HepG2 (cell line): Measurements from ENCODE around the gene EFHC2. TPM values are rescaled to one million over a fixed set of nuclear protein-coding genes. Genes with fewer than 3 reads are reported as not detected.

Experiments used
- ATAC-seq: fragments of 200-7000 bp; cut with Tn5 transposase; 3 replicates; pipeline ENCODE4 v1.9.1; 2020; ENCODE audit warnings: mild to moderate bottlenecking, moderate library complexity
- BruUV-seq: library from RNA; stranded (reverse); fragments of 400-500 nt; replicated peaks from 2 replicates; lab custom pipeline; 2021; lab: Mats Ljungman, UMichigan
- CTCF ChIA-PET: fragments of 300-600 bp; formaldehyde crosslinking; extraction: SDS; loops from one replicate; lab custom pipeline; 2021; ENCODE audit warnings: low total read pairs, inconsistent platforms, low intra/inter-chr PET ratio; lab: Yijun Ruan, JAX
- POLR2A ChIA-PET: fragments of 350-600 bp; sonication (Branson Sonifier 250); formaldehyde crosslinking; loops from one replicate; lab custom pipeline; 2020; ENCODE audit warnings: antibody characterized with exemption, inconsistent platforms; lab: Yijun Ruan, JAX
- DNase-seq: peaks from one replicate; pipeline ENCODE4 v3.0.0-alpha.2; 2015; ENCODE audit warnings: low spot score
- FAIRE-seq: peaks from 3 replicates; lab custom pipeline; 2011; peaks lifted over from hg19 to GRCh38; lab: Jason Lieb, UNC
- H2AFZ ChIP-seq: one replicate; pipeline ENCODE4 v1.6.1; 2011; ENCODE audit warnings: low read length, inconsistent platforms
- H3K27ac ChIP-seq: fragments of 300-600 bp; 3 replicates; pipeline ENCODE4 v1.8.0; 2011; ENCODE audit warnings: mixed run types, mild to moderate bottlenecking, mixed read lengths, low read length, inconsistent platforms; ENCODE audit not compliant: insufficient read depth; ENCODE audit errors: extremely low read length
- H3K27me3 ChIP-seq, 2 experiments: fragments of 200-600 bp in 1 of 2; 2 replicates in 1 of 2; 3 replicates in 1 of 2; pipeline versions ENCODE4 v1.6.0 to v1.8.0; 2011; ENCODE audit warnings: low read length in 2 of 2, mild to moderate bottlenecking in 2 of 2, moderate library complexity in 2 of 2, inconsistent platforms in 1 of 2; ENCODE audit not compliant: insufficient read depth in 2 of 2, control insufficient read depth in 1 of 2
- H3K36me3 ChIP-seq, 2 experiments: fragments of 200-600 bp in 1 of 2; replicated peaks in 1 of 2; 2 replicates in 1 of 2; 3 replicates in 1 of 2; pipeline versions ENCODE4 v1.5.1 to v1.8.0; 2011; ENCODE audit warnings: low read length in 2 of 2, inconsistent platforms in 1 of 2; ENCODE audit not compliant: insufficient read depth in 2 of 2, control insufficient read depth in 1 of 2
- H3K4me1 ChIP-seq: 2 replicates; pipeline ENCODE4 v1.5.1; 2012; ENCODE audit warnings: low read length, inconsistent platforms; ENCODE audit not compliant: insufficient read depth
- H3K4me2 ChIP-seq: 2 replicates; pipeline ENCODE4 v1.6.0; 2011; ENCODE audit warnings: low read depth, low read length, inconsistent platforms
- H3K4me3 ChIP-seq, 3 experiments: fragments of 200-600 bp in 1 of 3; sonication (generic), shearing (Covaris generic) in 1 of 3; replicated peaks in 1 of 3; 2 replicates each; pipeline ENCODE4 v1.5.1; 2011 to 2016; ENCODE audit warnings: low read length in 3 of 3, inconsistent platforms in 2 of 3, low read depth in 2 of 3, mild to moderate bottlenecking in 2 of 3, control low read depth in 1 of 3, mixed read lengths in 1 of 3; ENCODE audit not compliant: insufficient read depth in 1 of 3
- H3K79me2 ChIP-seq: one replicate; pipeline ENCODE4 v1.6.1; 2011; ENCODE audit warnings: low read length, inconsistent platforms; ENCODE audit not compliant: insufficient read depth
- H3K9ac ChIP-seq: 2 replicates; pipeline ENCODE4 v1.6.0; 2011; ENCODE audit warnings: mild to moderate bottlenecking, low read depth, low read length, inconsistent platforms; ENCODE audit not compliant: insufficient read depth
- H3K9me3 ChIP-seq: 2 replicates; pipeline ENCODE4 v1.5.1; 2012; ENCODE audit warnings: mild to moderate bottlenecking, low read length
- H4K20me1 ChIP-seq: 2 replicates; pipeline ENCODE4 v1.6.0; 2011; ENCODE audit warnings: inconsistent platforms, mild to moderate bottlenecking, low read length, moderate library complexity; ENCODE audit not compliant: insufficient read depth
- GRHL1 ChIP-seq: sonication (generic); formaldehyde crosslinking; conservative IDR thresholded peaks from 2 replicates; pipeline ENCODE4 v1.8.0; 2022; ENCODE audit warnings: missing genetic modification reagents
- KDM1A ChIP-seq: IDR thresholded peaks from 2 replicates; pipeline ENCODE4 v1.6.1; 2016; ENCODE audit warnings: missing compliant biosample characterization
- RARA ChIP-seq: IDR thresholded peaks from 2 replicates; pipeline ENCODE4 v1.6.1; 2016; ENCODE audit warnings: missing genetic modification reagents, missing compliant biosample characterization
- RXRB ChIP-seq: IDR thresholded peaks from 2 replicates; pipeline ENCODE4 v1.6.1; 2016; ENCODE audit warnings: borderline replicate concordance, missing genetic modification reagents, missing compliant biosample characterization
- STAG1 ChIP-seq: sonication (generic); formaldehyde crosslinking; IDR thresholded peaks from 2 replicates; pipeline ENCODE4 v1.4.0; 2020; ENCODE audit warnings: missing genetic modification reagents
- U2AF2 ChIP-seq: fragments of 200-400 bp; formaldehyde crosslinking; IDR thresholded peaks from 2 replicates; pipeline ENCODE4 v1.6.1; 2017; ENCODE audit warnings: low read depth, mild to moderate bottlenecking, low read length
- WGBS: methylation state at CpG from one replicate; pipeline ENCODE4 v1.1.6; 2017; ENCODE audit warnings: low lambda C conversion rate; 5-methylcytosine and 5-hydroxymethylcytosine counted together
- in situ Hi-C: cut with HindIII; loops from 2 replicates; pipeline ENCODE4 v1.10.0; 2017; ENCODE audit warnings: low pct_unique_long_range_greater_than_20kb; ENCODE audit not compliant: extremely low pct_ligation_motif_present
- intact Hi-C: fragments of 100-400 bp; cut with micrococcal nuclease; formaldehyde crosslinking; loops from one replicate; pipeline ENCODE4 v1.10.0; 2022; ENCODE audit not compliant: unreplicated experiment
- polyA plus RNA-seq, 8 experiments: library from polyadenylated mRNA; depleted of rRNA in 3 of 8; stranded (reverse) in 7 of 8; unstranded in 1 of 8; fragments of >200 nt; fragmentation: Illumina TruSeq in 4 of 8; extraction: Trizol in 4 of 8; gene quantifications; 2 replicates each; pipeline versions ENCODE4 v1.2.1 to v1.2.3, GENCODE V29; 2011 to 2016; ENCODE audit warnings: low read depth in 4 of 8, missing spikeins in 1 of 8, mixed read lengths in 1 of 8; ENCODE audit not compliant: insufficient read depth in 1 of 8
- total RNA-seq, 5 experiments: library from RNA; depleted of rRNA; stranded (reverse); fragments of >200 nt; fragmentation: Illumina TruSeq; extraction: Trizol; gene quantifications; 2 replicates each; pipeline ENCODE4 v1.2.3, GENCODE V29; 2016; ENCODE audit warnings: low read depth in 1 of 5
- TF ChIP-seq, protein P1 (sequence below): sonication (generic); formaldehyde crosslinking; IDR thresholded peaks from 2 replicates; pipeline ENCODE4 v1.5.0; 2020; ENCODE audit warnings: mild to moderate bottlenecking, missing genetic modification reagents, moderate library complexity

EFHC2 gene
- total and polyA plus RNA-seq, 2 of the 13 experiments (the other 11 are each of a cell fraction or from before 2014, with no cell fraction given), result not detected

- TF ChIP-seq KDM1A (CRISPR knock-in tag), result no peak
- TF ChIP-seq, all 625 proteins: peak for 0
Measured at GRCh38 chrX:44245733-44246132, 97.7 kb downstream of the EFHC2 start (continued).

DNA sequence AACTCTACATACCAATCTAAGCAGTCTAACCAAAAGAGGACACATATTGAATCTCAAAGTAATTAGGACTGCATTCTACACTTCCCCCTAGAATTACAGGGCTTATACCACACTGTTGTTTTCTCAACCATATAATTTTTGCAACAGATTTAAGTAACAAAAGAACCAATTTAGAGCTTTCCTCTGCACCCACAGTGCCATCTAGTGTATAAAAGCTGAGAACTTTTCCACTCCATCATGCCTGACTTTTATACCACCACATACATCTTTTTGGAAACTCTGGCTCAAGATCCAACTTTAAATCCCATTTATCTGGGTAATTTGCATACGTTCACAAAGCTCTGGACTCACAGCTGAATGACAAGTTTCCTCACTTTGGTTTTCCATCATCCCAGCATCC, 99.5 kb downstream of the EFHC2 start:
- POLR2A ChIA-PET, result no interaction called here
- Histone ChIP-seq H3K4me3 (no peak overlapping the region), H3K36me3 (no peaks in the 10 kb centered on the region), H3K9me3 (no peaks in the 10 kb centered on the region), H3K27me3 (no peaks in the 10 kb centered on the region), H4K20me1 (no peaks in the 10 kb centered on the region), H3K27ac (no peak overlapping the region), H3K79me2 (no peaks in the 10 kb centered on the region), H2AFZ (no peak overlapping the region), H3K9ac (no peak overlapping the region), H3K4me1 (no peaks in the 10 kb centered on the region), H3K4me2 (no peak overlapping the region)
- CTCF ChIA-PET, result interaction anchor here (1.2 kb wide), 1 partner anchor 285 kb away, joined by 4 read pairs; no protein-coding TSS in a partner anchor
- no TSS peak for BruUV-seq
- DNase-seq (no peak), FAIRE-seq (no peak), ATAC-seq (no peak)
- TF ChIP-seq, protein P1, sequence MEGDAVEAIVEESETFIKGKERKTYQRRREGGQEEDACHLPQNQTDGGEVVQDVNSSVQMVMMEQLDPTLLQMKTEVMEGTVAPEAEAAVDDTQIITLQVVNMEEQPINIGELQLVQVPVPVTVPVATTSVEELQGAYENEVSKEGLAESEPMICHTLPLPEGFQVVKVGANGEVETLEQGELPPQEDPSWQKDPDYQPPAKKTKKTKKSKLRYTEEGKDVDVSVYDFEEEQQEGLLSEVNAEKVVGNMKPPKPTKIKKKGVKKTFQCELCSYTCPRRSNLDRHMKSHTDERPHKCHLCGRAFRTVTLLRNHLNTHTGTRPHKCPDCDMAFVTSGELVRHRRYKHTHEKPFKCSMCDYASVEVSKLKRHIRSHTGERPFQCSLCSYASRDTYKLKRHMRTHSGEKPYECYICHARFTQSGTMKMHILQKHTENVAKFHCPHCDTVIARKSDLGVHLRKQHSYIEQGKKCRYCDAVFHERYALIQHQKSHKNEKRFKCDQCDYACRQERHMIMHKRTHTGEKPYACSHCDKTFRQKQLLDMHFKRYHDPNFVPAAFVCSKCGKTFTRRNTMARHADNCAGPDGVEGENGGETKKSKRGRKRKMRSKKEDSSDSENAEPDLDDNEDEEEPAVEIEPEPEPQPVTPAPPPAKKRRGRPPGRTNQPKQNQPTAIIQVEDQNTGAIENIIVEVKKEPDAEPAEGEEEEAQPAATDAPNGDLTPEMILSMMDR (CRISPR knock-in tag), result peak; percentile 29
- peak; percentile 23; the same call in 1 of the 2 replicates for TF ChIP-seq STAG1
- TF ChIP-seq U2AF2, result no peak
- TF ChIP-seq GRHL1 (CRISPR knock-in tag), result no peak
- TF ChIP-seq RXRB (CRISPR knock-in tag), result no peak
- TF ChIP-seq RARA (CRISPR knock-in tag), result no peak
- intact Hi-C loops, result loop anchor here (1.0 kb wide), 1 partner anchor 286 kb away; no protein-coding TSS in a partner anchor
- in situ Hi-C loops, result no loop called here
- WGBS, result 0% methylated on average over 1 of the region's 1 CpG
